MCF 10A (cell line): Measurements from ENCODE around the gene NAA80. TPM values are rescaled to one million over a fixed set of nuclear protein-coding genes. Genes with fewer than 3 reads are reported as not detected.

Source experiments
- BruUV-seq: library from RNA; stranded (reverse); fragments of 400-500 nt; replicated peaks from 2 replicates; lab custom pipeline; 2021; lab: Mats Ljungman, UMichigan
- CTCF ChIA-PET: fragments of 300-600 bp; sonication (Branson Sonifier 250); formaldehyde crosslinking; extraction: SDS; loops from one replicate; lab custom pipeline; 2021; ENCODE audit warnings: antibody characterized with exemption, inconsistent platforms; lab: Yijun Ruan, JAX
- POLR2A ChIA-PET: fragments of 300-600, 350-650 bp; sonication (Branson Sonifier 250); formaldehyde crosslinking; extraction: SDS; loops from one replicate; lab custom pipeline; 2020; ENCODE audit warnings: antibody characterized with exemption, inconsistent platforms; lab: Yijun Ruan, JAX
- DNase-seq: peaks from one replicate; pipeline ENCODE4 v3.0.0-alpha.2; 2018; ENCODE audit not compliant: unreplicated experiment
- H3K27ac Mint-ChIP-seq: one replicate; pipeline ENCODE4 v1.8.0; 2022; ENCODE audit warnings: mild to moderate bottlenecking, low read depth, mixed read lengths; ENCODE audit not compliant: unreplicated experiment
- H3K27me3 Mint-ChIP-seq: one replicate; pipeline ENCODE4 v1.8.0; 2022; ENCODE audit warnings: mixed read lengths; ENCODE audit not compliant: insufficient read depth, unreplicated experiment
- H3K36me3 Mint-ChIP-seq: one replicate; pipeline ENCODE4 v1.8.0; 2022; ENCODE audit warnings: mild to moderate bottlenecking, moderate library complexity, mixed read lengths; ENCODE audit not compliant: insufficient read depth, unreplicated experiment
- H3K4me1 Mint-ChIP-seq: one replicate; pipeline ENCODE4 v1.8.0; 2022; ENCODE audit warnings: mixed read lengths; ENCODE audit not compliant: insufficient read depth, unreplicated experiment
- H3K4me3 Mint-ChIP-seq: one replicate; pipeline ENCODE4 v1.8.0; 2022; ENCODE audit warnings: mild to moderate bottlenecking, moderate library complexity, mixed read lengths; ENCODE audit not compliant: unreplicated experiment
- H3K9me3 Mint-ChIP-seq: one replicate; pipeline ENCODE4 v1.8.0; 2022; ENCODE audit warnings: mixed read lengths; ENCODE audit not compliant: unreplicated experiment
- intact Hi-C: fragments of 100-400 bp; cut with micrococcal nuclease; formaldehyde crosslinking; loops from 2 replicates; pipeline ENCODE4 v1.14.1; 2022
- total RNA-seq: library from RNA; stranded (reverse); gene quantifications from 2 replicates; pipeline ENCODE4 v1.2.3, GENCODE V29; 2022
- TF ChIP-seq, protein P1 (sequence below): fragments of 200-600 bp; IDR thresholded peaks from one replicate; pipeline ENCODE4 v1.8.0; 2022; ENCODE audit warnings: antibody characterized with exemption, mild to moderate bottlenecking; ENCODE audit not compliant: unreplicated experiment

Gene NAA80
- total RNA-seq, 1 experiment from 2014 or later = 12.4 TPM

- BruUV-seq = no TSS peak
- Mint-ChIP-seq H3K4me1 (peaks cover 22% of the 10 kb centered on the region), H3K27me3 (no peaks in the 10 kb centered on the region), H3K36me3 (peaks cover 43% of the 10 kb centered on the region), H3K4me3 (peak overlapping the region; percentile 44), H3K9me3 (no peaks in the 10 kb centered on the region), H3K27ac (no peak overlapping the region)
- no peak for DNase-seq
- TF ChIP-seq, protein P1, sequence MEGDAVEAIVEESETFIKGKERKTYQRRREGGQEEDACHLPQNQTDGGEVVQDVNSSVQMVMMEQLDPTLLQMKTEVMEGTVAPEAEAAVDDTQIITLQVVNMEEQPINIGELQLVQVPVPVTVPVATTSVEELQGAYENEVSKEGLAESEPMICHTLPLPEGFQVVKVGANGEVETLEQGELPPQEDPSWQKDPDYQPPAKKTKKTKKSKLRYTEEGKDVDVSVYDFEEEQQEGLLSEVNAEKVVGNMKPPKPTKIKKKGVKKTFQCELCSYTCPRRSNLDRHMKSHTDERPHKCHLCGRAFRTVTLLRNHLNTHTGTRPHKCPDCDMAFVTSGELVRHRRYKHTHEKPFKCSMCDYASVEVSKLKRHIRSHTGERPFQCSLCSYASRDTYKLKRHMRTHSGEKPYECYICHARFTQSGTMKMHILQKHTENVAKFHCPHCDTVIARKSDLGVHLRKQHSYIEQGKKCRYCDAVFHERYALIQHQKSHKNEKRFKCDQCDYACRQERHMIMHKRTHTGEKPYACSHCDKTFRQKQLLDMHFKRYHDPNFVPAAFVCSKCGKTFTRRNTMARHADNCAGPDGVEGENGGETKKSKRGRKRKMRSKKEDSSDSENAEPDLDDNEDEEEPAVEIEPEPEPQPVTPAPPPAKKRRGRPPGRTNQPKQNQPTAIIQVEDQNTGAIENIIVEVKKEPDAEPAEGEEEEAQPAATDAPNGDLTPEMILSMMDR = no peak
- ChIA-PET POLR2A (interaction anchor here (0.6 to 4.9 kb wide), 7 partner anchors 8 to 42 kb away, joined by 3 to 79 read pairs (median 3); partner anchors contain the start of genes CYB561D2, IFRD2, NPRL2 and ZMYND10), CTCF (interaction anchor here (1.0 to 1.7 kb wide), 2 partner anchors 11 to 13 kb away, joined by 4 to 5 read pairs; no protein-coding TSS in a partner anchor)
- intact Hi-C loops = no loop called here
These were observed 35.3 kb upstream of the NAA80 start for GRCh38 chr3:50334339-50335075.

GRCh38 chr3:50333744-50334328, 34.6 kb upstream of the NAA80 start:
- peaks cover 50% of the 10 kb centered on the region for H3K36me3 Mint-ChIP-seq
- H3K27ac Mint-ChIP-seq = no peak overlapping the region
- no peaks in the 10 kb centered on the region for H3K9me3 Mint-ChIP-seq
- intact Hi-C loops = no loop called here
- CTCF ChIA-PET = interaction anchor here (1.0 to 1.7 kb wide), 3 partner anchors 10 to 15 kb away, joined by 3 to 5 read pairs (median 4); no protein-coding TSS in a partner anchor
- peak overlapping the region; percentile 44 for H3K4me3 Mint-ChIP-seq
- no peaks in the 10 kb centered on the region for H3K27me3 Mint-ChIP-seq
- no TSS peak for BruUV-seq
- DNase-seq = no peak
- H3K4me1 Mint-ChIP-seq = peaks cover 20% of the 10 kb centered on the region
- TF ChIP-seq, protein P1 = no peak
- POLR2A ChIA-PET = interaction anchor here (1.4 to 4.9 kb wide), 3 partner anchors 15 to 42 kb away, joined by 3 to 79 read pairs (median 6); partner anchors contain the start of genes CYB561D2, IFRD2 and NPRL2

GRCh38 chr3:50331364-50331907, 32.2 kb upstream of the NAA80 start:
- POLR2A ChIA-PET = interaction anchor here (0.7 to 0.8 kb wide), 2 partner anchors 14 to 61 kb away, joined by 3 read pairs; no protein-coding TSS in a partner anchor
- CTCF ChIA-PET = interaction anchor here (1.2 kb wide), 1 partner anchor 12 kb away, joined by 3 read pairs; no protein-coding TSS in a partner anchor
- H3K36me3 Mint-ChIP-seq = peaks cover 56% of the 10 kb centered on the region

More at GRCh38 chr3:50331364-50331907, 32.2 kb upstream of the NAA80 start:
- H3K27ac Mint-ChIP-seq = no peak overlapping the region
- no peaks in the 10 kb centered on the region for H3K27me3 Mint-ChIP-seq
- TF ChIP-seq, protein P1 = no peak
- no TSS peak for BruUV-seq
- no peak for DNase-seq
- H3K9me3 Mint-ChIP-seq = no peaks in the 10 kb centered on the region
- intact Hi-C loops = no loop called here
- H3K4me1 Mint-ChIP-seq = peaks cover 12% of the 10 kb centered on the region
- H3K4me3 Mint-ChIP-seq = no peak overlapping the region
